Tibial nerve (tissue), 3 donors: ENCODE measurements around the gene ZNF530.

Experiments used
- CTCF ChIP-seq, 5 experiments: fragments of 200-600 bp in 3 of 5; fragments of 450-650 bp in 2 of 5; sonication (generic) in 3 of 5; IDR thresholded peaks; one replicate each; pipeline ENCODE4 v1.5.1; 2016 to 2019; ENCODE audit warnings: antibody characterized with exemption in 5 of 5, mild to moderate bottlenecking in 3 of 5, moderate library complexity in 2 of 5
- POLR2A ChIP-seq, 2 donors: fragments of 450-650 bp; IDR thresholded peaks; one replicate each; pipeline ENCODE4 v1.6.1; 2017; ENCODE audit warnings: antibody characterized with exemption in 2 of 2, mild to moderate bottlenecking in 2 of 2, moderate library complexity in 2 of 2

- TF ChIP-seq CTCF (IDR thresholded peaks at IDR 0.05) (no peak), POLR2A (IDR thresholded peaks at IDR 0.05) (no peak)
These were observed 316 bp upstream of the ZNF530 start for GRCh38 chr19:57599377-57599760.
